T1000 (cell line): Measurements from ENCODE around the gene FTO.

Experiments
- DNase-seq: peaks from one replicate; lab custom pipeline; 2025; ENCODE audit warnings: mixed read lengths; lab: John Stamatoyannopoulos, UW

The FTO gene

DNA sequence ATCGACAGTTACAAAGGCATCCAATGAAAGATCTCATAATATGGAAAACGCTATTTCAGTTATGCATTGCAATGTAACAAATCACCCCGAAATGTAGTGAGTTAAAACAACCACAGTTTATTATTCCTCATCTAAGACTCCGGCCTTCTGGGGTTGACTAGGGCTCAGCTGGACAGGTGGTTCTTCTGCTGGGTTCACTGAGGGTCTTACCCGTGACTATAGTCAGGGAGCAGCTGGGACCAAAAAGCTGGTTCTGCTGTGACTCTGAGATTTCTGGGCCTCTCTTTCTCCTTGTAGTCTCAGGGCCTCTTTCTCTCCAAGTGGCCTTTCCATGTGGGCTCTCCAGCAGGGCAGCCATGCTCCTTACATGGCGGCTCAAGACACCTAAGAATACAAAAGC, 386.6 kb downstream of the FTO start:
- DNase-seq, result no peak

GRCh38 chr16:54093281-54093680, 389.3 kb downstream of the FTO start:
- DNase-seq, result no peak

DNA sequence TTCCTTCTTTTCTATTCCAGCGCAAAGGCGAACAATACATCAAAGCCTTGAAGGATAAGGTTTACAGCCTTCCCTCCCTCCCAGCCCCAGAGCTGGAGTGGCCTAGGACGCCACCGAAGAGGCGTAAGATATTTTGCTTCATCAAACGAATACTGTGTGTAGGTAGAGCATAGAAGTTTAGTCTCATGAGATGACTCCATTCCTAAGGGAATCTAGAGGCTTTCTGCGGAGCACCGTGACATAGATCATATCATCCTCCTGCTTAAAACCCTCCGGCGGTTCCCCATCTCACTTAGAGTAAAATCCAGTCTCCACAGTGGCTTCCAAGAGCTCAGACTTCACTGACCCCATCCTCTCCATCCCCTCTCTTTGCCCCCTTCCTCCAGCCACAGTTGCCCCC, 390.7 kb downstream of the FTO start:
- no peak for DNase-seq

DNA sequence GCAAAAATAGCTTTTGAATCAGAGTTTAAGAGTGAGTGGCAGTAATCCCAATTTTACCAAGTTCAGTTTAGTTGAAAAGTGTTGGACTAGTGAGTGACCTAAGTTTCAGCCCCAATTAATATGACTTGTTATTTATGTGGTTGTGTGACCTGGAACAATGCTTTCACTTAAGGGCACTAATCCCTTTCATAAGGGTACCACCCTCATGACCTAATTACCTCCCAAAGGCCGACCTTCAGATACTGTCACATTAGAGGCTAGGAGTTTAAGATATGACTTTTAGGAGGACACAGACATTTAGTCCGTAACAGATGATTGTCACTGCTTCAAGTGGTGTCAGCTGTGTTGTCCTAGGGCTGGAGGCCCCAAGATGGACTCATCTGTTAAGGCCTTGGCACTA, 392.7 kb downstream of the FTO start:
- no peak for DNase-seq

- no peak for DNase-seq
Measured at GRCh38 chr16:54097774-54098173, 393.8 kb downstream of the FTO start.

DNA sequence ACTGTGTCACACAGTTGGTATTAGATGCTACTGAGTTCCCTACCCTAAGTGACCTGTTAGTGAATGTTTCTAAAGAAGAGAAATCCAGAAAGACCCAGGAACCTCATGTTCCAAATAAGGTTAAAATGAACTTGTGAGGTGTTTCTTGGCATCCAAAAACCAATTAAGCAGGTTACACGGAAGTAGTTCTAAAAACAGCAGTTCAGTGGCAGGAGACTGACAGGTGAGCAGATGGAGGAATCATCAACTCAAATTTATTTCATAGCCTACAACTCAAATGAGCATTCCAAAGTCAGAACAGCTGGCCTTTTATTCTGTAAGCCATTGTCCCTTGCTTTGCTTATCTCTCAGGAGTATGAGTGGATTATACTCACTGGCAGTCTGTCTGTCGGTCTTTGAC, 394.3 kb downstream of the FTO start:
- no peak for DNase-seq

DNA sequence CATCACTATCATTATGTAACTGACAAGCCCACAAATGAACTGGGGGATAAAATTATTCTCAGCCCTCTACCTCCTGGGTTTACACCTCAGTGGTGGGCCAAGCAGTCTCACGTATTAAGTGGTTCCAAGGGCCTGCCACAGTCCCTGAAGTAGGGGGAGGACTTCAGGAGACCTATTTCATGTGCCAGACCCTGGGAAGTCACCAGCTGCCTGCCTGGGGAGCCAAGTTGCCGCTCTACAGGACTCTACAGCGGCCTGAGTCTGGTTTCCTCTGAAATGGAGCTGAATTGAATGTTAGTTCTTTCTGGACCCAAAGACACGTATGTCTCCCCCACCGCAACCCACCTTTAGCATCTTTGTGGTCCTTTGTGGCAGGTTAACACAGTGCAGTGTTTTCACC, 395.7 kb downstream of the FTO start:
- DNase-seq, result no peak

- no peak for DNase-seq
Measured at GRCh38 chr16:54102888-54103866, 399.2 kb downstream of the FTO start.

DNA sequence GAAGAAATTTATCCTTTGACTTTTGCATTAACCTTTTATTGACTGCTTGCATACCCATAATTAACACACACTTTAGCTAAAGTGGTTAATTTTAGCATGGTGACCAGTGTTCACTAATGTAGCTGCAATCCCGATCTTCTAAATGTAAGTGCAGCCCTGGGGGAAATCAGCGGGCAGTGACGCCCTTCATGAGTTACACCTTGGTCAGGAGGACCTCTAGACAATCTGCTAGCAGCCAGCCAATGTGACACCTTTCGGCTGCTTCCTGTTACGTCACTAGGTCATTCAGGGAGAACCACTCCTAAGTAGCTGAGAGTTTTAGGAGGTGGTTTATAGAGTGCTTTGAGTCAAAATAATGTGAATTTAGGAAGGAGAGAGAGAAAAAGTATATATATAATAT, 402.1 kb downstream of the FTO start:
- DNase-seq, result no peak

- no peak for DNase-seq
Measured at GRCh38 chr16:54107583-54108202, 403.7 kb downstream of the FTO start.

DNA sequence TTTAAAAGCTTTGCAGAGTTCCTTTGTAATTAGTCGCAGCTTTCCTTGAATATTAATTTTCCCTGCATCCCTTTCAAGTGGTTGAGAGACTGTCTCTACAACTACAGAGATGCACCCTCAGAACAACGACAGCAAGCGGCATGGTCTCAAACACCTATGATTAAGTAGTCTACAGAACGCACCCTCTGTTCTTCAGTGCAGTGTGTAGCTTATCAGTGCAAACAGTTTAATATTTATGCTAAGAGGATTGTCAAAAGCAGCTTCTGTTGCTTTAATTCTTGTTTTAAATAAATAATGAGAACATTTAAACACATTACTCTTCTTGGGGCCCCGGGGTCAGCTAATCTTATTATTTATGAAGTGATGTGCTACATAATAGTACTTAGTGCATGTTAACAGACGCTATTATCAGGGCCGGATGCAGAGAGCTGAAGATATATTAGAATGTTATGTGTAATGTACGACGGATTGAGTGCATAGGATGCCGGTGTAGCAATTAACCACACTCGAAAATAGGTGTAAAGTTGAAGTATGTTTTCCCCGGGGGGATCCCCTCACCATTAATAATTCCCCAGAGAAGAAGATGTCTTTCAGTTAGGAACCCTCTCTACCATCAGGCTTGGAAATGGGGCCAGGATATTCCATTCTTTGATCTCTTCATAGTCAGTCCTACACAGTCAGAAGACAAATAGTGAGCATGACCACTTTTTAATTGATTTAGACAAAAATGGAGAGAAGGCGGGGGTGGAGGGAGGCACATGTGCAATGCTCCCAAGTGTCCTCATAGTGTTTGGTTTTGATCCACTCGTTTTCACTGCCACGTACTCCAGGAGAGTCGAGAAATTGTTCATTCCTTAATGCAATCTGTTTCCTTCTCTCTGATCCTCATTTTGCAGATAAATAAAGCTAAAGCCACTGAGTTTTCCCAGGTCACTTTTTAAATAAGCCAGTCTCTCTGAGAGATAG, 406.3 kb downstream of the FTO start:
- no peak for DNase-seq

DNA sequence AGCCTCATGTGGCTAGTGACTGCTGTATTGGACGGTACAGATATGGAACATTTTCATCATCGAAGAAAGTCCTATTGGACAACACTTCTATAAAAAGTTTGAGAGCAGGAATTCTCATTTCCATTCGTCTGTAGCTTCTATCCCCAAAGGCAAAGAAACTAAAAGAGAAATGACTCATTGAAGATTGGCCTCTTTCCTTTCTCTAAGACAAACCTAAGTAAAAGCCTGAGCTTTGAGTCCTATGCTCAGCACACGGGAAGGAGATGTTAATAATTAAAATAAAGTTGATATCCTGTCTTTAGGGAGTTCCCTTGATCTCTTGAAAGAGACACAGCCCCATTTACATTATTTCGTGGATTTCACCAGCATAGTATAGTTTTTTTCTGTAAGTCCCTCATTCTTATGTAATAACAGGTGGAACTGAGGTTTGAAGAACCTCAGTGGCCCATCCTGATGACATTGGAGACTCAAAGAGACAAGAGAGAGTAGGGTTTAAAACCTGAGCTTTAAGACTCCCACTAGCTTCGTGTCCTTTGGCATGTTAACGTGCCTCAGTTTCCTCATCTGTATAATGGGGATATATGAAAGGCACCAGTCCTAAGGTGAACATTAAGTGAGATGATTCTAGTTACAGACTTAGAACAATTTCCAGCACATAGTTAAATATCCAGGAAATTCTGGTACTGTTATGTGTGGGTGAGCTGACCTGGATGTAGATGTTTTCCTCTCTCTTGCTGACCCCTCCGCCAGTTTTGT, 408.7 kb downstream of the FTO start:
- DNase-seq, result no peak

DNA sequence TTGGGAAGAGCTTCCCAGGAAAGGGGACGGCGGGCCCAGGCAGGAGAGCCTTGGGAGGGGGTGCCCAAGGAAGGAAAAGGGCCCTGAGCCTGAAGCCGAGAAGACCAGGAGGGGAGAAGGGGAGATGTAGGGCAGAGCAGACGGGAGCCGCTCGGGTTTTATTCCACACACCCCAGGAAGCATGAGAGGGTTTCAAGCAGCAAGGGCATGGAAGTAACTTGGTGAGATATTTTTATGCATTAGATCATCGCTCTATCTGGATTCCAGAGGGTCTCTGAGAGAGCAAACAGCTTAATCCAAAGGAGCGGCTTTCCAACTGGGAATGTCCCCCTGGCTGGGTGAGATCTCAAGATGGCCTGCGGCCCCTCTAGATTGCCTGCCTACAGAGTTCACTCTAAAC, 411.6 kb downstream of the FTO start:
- no peak for DNase-seq

GRCh38 chr16:54116124-54116655, 412.2 kb downstream of the FTO start:
- no peak for DNase-seq

DNA sequence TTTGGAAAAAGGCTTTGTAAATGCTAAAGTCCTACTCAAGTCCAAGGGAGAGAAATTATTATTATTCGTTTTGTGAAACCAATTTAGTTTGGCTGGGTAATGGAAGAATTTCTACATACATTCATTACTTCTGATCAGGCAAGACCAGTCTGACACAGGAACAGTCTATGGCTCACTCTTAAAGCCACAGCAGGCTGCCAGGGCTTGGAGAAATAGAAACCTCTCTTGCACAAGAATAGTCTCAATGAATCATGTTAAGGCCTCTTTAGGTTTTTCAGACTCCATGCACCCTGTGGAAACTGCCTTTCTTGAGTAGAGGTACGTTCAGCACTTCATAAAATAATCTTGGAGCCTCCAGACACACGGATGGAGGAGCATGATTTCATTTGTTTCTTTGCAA, 414.9 kb downstream of the FTO start:
- no peak for DNase-seq

DNA sequence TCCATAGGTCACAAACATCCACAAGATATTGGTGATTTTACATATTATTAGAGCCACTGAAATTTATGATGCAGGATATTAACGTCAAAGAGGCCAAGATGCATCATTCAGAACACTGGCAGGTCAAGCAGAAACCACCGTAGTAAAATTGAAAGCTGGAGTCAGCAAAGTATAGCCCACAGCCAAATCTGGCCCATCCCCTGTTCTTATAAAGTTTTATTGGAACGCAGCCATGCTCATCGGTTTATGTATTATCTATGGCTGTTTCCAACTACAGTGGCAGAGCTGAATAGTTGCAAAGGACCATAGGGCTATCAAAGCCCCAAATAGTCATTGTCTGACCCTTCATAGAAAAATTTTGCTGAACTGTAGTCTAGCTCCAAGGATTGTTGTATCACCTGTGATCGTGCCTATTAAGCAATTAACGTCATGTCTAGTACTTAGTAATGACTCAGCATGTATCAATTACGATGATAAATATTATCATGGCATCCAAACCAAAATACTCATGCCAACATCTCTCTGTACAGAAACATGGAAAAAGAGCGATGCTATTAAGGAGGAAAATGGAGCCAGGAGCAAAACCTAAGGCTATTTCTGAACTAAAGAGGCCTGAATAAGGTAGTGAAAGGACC, 417.0 kb downstream of the FTO start:
- no peak for DNase-seq

- DNase-seq, result no peak
Measured at GRCh38 chr16:54121539-54122295, 417.8 kb downstream of the FTO start.

DNA sequence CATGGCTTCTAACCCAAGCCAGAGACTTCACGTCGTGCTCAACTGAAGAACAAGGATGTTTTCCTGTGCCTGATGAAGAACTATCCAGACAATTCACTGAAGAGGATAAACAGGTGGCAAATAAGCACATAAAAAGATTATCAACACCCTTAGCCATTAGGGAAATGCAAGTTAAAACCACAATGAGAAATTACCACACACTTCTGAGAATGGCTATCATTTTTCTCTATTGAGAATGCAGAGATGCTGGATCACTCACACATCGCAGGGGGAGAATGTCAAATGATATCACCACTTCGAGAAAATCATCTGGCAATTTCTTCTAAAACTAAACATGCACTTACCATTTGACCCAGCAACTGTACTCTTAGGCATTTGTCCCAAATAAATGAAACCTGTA, 419.8 kb downstream of the FTO start:
- no peak for DNase-seq

DNA sequence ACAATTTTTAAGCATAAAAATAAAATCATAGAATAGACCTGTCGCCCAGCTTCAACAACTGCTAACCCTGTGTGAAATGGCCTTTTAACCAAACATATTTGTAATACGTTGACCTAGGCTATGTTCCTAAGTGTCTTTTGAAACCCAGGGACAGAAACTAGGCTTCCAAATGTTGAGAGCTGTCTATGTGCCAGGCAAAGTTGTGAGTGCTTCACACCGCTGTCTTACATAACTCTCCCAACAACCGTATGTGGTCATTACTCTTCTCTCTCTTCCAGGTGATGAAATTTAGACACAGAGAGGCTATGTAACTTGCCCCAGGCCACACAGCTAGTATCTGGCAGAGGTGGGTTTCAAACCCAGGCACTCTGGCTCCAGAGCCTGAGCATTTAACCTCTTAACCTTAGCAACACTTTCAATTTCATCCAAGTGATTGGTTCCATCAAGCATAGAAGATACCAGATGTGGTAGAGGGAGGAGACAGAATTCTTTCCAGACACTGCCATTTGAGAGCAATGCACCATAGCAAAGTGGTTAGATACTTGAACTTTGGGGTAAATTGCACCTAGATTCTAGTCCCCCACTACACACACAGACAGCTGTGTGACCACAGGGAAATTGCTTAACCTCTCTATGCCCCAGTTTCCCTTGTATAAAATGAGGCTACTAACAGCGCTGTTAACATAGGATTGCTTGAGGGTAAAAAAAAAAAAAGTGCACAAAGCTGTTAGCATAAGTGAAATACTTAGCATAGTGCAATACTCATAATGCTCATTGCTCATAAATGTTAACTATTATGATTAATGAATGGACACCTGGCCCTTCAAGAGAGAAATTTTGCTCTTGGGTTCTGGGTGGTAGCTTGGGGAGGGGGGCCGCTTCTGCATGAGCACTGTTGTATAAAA, 422.0 kb downstream of the FTO start:
- DNase-seq, result no peak
